Mesothelial cell of epicardium (in vitro differentiated cells): Measurements from ENCODE around the gene IDUA. TPM values are rescaled to one million over a fixed set of nuclear protein-coding genes. Genes with fewer than 3 reads are reported as not detected.

Source experiments
- DNase-seq, 2 experiments: peaks; one replicate each; pipeline ENCODE4 v3.0.0; 2021; ENCODE audit warnings: low spot score in 2 of 2; ENCODE audit not compliant: unreplicated experiment in 2 of 2
- H3K27ac Mint-ChIP-seq: 2 replicates; pipeline ENCODE4 v1.8.0; 2021; ENCODE audit warnings: mixed read lengths
- H3K27me3 Mint-ChIP-seq: 2 replicates; pipeline ENCODE4 v1.8.0; 2021; ENCODE audit warnings: low read depth, mixed read lengths
- H3K36me3 Mint-ChIP-seq: 2 replicates; pipeline ENCODE4 v1.8.0; 2021; ENCODE audit warnings: mixed read lengths
- H3K4me1 Mint-ChIP-seq: 2 replicates; pipeline ENCODE4 v1.8.0; 2021; ENCODE audit warnings: mixed read lengths
- H3K4me3 Mint-ChIP-seq: 2 replicates; pipeline ENCODE4 v1.8.0; 2021; ENCODE audit warnings: mild to moderate bottlenecking, moderate library complexity, mixed read lengths
- H3K9me3 Mint-ChIP-seq: 2 replicates; pipeline ENCODE4 v1.8.0; 2021; ENCODE audit warnings: mixed read lengths
- total RNA-seq: library from RNA; stranded (reverse); gene quantifications from 3 replicates; pipeline ENCODE4 v1.2.1, GENCODE V29; 2021
- TF ChIP-seq, protein P1 (sequence below): fragments of 200-600 bp; sonication (generic); IDR thresholded peaks from one replicate; pipeline ENCODE4 v1.5.0; 2021; ENCODE audit warnings: antibody characterized with exemption; ENCODE audit not compliant: unreplicated experiment

IDUA gene
- total RNA-seq, 1 donor from 2014 or later, result 68.6 TPM

DNA sequence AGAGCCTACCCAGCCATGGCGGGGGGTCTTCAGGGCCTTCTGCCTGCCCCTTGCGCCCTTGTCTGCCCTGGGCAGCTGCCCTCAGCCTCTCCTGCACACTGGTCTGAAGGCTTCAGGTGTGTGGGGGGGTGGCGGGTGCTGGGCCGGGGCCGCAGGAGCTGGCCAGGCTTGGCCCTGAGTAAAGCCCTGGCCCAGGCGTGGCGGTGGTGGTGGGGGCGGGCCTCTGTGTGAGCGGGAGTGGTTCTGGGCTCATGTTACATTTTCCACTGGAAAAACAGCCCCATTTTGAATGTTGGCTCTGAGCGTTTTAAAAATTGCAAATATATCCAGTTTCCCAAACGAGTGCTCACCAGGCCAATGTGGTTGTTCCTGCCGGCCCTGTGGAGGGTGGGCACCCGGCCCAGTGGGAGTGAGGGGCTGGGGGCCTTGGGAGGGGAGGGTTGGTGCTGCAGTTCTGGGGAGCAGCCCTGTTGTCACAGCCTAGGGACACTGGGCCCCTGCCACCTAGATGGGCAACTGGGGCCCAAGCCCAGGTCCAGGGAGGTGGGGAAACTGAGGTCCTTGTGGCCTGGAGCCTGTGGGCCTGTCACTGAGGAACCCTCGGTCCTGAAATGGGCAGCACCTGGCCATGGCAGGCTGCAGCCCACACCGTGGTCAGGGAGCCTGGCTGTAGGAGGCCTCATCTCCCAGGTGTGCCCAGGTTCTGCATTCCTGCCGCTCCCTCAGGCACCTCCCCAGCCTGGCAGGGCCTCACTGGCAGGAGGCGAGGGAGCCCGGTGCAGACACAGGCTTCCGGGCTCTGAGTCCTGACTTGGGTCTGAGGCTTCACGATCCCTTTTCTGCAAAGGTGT is 52.9 kb downstream of the IDUA start:
- Mint-ChIP-seq H3K27me3 (peaks cover 7% of the 10 kb centered on the region), H3K4me1 (peaks cover 24% of the 10 kb centered on the region), H3K27ac (no peak overlapping the region), H3K36me3 (no peaks in the 10 kb centered on the region), H3K9me3 (no peaks in the 10 kb centered on the region), H3K4me3 (no peak overlapping the region)
- no peak for DNase-seq
- TF ChIP-seq, protein P1, sequence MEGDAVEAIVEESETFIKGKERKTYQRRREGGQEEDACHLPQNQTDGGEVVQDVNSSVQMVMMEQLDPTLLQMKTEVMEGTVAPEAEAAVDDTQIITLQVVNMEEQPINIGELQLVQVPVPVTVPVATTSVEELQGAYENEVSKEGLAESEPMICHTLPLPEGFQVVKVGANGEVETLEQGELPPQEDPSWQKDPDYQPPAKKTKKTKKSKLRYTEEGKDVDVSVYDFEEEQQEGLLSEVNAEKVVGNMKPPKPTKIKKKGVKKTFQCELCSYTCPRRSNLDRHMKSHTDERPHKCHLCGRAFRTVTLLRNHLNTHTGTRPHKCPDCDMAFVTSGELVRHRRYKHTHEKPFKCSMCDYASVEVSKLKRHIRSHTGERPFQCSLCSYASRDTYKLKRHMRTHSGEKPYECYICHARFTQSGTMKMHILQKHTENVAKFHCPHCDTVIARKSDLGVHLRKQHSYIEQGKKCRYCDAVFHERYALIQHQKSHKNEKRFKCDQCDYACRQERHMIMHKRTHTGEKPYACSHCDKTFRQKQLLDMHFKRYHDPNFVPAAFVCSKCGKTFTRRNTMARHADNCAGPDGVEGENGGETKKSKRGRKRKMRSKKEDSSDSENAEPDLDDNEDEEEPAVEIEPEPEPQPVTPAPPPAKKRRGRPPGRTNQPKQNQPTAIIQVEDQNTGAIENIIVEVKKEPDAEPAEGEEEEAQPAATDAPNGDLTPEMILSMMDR, result no peak

DNA sequence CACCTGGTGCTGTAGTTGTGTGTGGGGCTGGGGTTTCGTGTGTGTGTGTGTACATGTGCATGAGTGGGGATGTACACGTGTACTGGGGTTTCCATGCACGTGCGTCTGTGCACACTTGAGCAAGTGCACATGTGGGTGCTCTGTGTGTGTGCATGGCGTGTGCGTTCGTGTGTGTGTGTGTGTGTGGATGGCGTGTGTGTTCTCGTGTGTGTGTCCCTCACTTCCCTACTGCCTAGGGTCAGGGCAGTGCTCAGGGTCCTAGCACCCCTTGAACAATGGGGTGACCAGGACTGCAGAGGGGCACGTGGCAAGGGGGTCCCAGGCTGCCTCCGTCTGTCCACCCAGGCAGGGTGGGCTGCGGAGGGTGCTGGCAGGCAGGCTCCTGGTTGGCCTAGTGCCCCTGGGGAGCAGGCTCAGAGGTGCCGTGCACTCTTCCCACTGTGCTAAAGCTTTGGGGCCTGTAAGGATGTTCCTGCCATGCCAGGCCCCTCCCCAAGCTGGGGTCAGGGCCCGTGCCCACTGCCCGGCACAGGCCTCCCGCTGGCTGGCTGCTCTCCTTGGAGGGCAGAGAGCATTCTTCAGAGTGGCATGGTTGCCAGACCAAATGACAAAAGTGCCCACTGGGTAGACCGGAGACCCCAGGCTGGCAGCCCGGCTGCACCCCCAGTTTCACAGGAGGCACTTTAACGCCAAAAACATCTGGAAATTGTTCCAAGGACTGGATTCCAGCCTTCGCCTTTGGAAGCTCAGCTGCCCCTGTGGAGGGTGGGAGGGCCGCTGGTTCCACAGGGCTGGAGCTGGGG is 53.7 kb downstream of the IDUA start:
- no peak for DNase-seq
- Mint-ChIP-seq H3K27ac (no peak overlapping the region), H3K36me3 (no peaks in the 10 kb centered on the region), H3K4me3 (no peak overlapping the region), H3K27me3 (peaks cover 13% of the 10 kb centered on the region), H3K9me3 (no peaks in the 10 kb centered on the region), H3K4me1 (peaks cover 24% of the 10 kb centered on the region)
- TF ChIP-seq, protein P1, result no peak

DNA sequence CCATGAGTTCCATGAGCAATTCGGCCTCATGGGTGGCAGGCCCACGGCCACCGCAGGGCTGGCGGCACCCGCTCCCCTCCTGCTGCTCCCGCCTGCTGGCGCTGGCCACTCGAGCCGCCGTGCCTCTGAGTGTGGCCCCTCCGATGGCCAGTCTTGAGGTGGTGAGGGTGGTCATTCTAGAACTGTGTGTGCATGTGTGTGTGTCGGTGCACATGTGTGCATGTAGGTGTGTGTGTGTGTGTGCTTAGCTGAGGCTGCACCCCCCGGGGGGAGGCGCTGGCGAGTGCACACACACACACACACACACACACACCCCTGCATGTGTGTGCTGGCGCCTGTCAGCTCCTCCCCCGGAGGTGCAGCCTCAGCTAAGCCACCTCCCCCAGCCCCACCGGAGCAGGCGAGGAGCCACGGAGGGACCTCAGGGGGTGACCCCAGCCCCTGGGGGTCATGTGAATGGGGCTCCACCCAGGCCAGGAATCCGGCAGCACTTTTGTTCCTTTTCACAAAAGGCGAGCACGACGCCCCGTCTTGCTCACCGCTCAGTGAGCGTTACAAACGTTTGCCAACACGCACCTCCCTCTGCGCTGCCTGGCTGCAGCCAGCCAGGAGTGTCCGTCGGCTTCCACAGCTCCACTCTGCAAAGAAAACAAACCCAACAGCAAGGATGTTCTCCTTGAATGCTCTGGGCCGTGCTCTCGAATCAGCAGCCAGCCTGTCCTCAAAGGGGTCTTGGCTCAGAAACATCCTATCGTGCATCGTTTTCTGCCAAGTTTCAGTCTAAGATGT is 54.5 kb downstream of the IDUA start:
- Mint-ChIP-seq H3K36me3 (no peaks in the 10 kb centered on the region), H3K4me3 (peak overlapping the region; percentile 18), H3K4me1 (peaks cover 24% of the 10 kb centered on the region), H3K27ac (peak overlapping the region; percentile 10), H3K9me3 (no peaks in the 10 kb centered on the region), H3K27me3 (peaks cover 15% of the 10 kb centered on the region)
- TF ChIP-seq, protein P1, result no peak
- no peak for DNase-seq

DNA sequence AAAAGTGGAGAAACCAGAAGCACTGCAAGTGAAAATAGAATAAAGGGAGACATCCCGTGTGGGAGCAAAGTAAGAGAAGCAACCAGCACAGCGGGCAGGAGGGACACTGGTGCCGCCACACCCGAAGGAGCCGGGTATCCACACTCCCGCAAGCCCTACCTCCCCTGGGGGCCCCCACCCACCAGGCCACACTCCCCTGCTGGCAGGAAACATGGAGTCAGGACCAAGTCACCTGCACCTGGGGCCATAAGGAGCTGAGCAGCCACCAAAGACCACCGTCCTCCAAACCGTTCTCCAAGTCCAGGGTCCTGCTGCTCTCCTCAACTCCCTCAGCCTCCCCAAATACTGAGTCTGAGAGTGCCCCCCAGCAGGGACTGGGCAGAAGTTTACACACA is 55.1 kb downstream of the IDUA start:
- H3K4me1 Mint-ChIP-seq, result peaks cover 26% of the 10 kb centered on the region
- TF ChIP-seq, protein P1, result no peak
- no peak for DNase-seq
- no peak overlapping the region for H3K4me3 Mint-ChIP-seq
- H3K27ac Mint-ChIP-seq, result peak overlapping the region; percentile 10
- no peaks in the 10 kb centered on the region for H3K36me3 Mint-ChIP-seq
- no peaks in the 10 kb centered on the region for H3K9me3 Mint-ChIP-seq
- H3K27me3 Mint-ChIP-seq, result peaks cover 17% of the 10 kb centered on the region

DNA sequence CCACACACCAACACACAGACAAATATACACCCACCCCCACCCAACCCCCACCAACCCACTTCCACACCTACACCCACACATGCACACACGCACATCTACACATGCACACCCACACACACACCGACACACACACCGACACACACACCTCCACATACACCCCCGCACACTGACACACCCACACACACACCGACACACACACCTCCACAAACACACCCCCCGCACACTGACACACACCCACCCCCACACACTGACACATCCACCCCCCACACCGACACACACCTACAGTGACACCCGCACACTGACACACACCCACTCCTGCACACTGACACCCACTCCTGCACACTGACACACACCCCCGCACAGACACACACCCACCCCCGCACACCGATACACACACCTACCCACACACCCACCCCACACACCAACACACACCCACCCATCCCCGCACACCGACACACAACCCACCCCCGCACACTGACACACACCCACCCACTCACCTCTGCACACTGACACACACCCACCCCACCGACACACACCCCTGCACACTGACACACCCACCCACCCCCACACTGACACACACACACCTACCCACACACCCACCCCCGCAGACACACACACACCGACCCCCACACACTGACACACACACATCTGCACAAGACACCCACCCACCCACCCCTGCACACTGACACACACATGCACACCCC is 55.7 kb downstream of the IDUA start:
- TF ChIP-seq, protein P1, result no peak
- no peaks in the 10 kb centered on the region for H3K36me3 Mint-ChIP-seq
- peaks cover 19% of the 10 kb centered on the region for H3K27me3 Mint-ChIP-seq
- H3K4me3 Mint-ChIP-seq, result no peak overlapping the region
- H3K9me3 Mint-ChIP-seq, result no peaks in the 10 kb centered on the region
- DNase-seq, result no peak
- H3K4me1 Mint-ChIP-seq, result peaks cover 28% of the 10 kb centered on the region
- no peak overlapping the region for H3K27ac Mint-ChIP-seq
